Stomach (tissue), 9 donors: ENCODE data around the gene ARHGEF2. TPM values are rescaled to one million over a fixed set of nuclear protein-coding genes. Genes with fewer than 3 reads are reported as not detected.

ENCODE experiments used
- DNase-seq, 2 donors: peaks; one replicate each; pipeline versions ENCODE4 v3.0.0 to v3.0.0-alpha.2; 2013 to 2019
- H3K27ac ChIP-seq, 5 donors: fragments of 200-600 bp in 4 of 5; sonication (generic) in 4 of 5; one replicate each; pipeline ENCODE4 v1.5.1; 2013 to 2019; ENCODE audit warnings: mild to moderate bottlenecking in 1 of 5, moderate library complexity in 1 of 5
- H3K27me3 ChIP-seq, 3 donors: fragments of 200-600 bp; sonication (generic); one replicate each; pipeline ENCODE4 v1.5.1; 2017 to 2019; ENCODE audit warnings: mixed run types in 1 of 3
- H3K36me3 ChIP-seq, 4 donors: fragments of 200-600 bp; sonication (generic); 1 replicate in 3 of 4; 2 replicates in 1 of 4; pipeline ENCODE4 v1.5.1; 2016 to 2019
- H3K4me1 ChIP-seq, 4 donors: fragments of 200-600 bp; sonication (generic); one replicate each; pipeline ENCODE4 v1.5.1; 2016 to 2019
- H3K4me3 ChIP-seq, 4 donors: fragments of 200-600 bp; sonication (generic) in 3 of 4; one replicate each; pipeline ENCODE4 v1.5.1; 2016 to 2019; ENCODE audit warnings: mild to moderate bottlenecking in 1 of 4
- H3K9me3 ChIP-seq, 4 donors: fragments of 200-600 bp; sonication (generic); one replicate each; pipeline ENCODE4 v1.5.1; 2016 to 2019
- EP300 ChIP-seq: sonication (generic); formaldehyde crosslinking; IDR thresholded peaks from one replicate; pipeline ENCODE4 v1.6.1; 2017; ENCODE audit warnings: antibody characterized with exemption
- POLR2A ChIP-seq, 4 donors: fragments of 450-650 bp; IDR thresholded peaks; one replicate each; pipeline ENCODE4 v1.6.1; 2016; ENCODE audit warnings: antibody characterized with exemption in 4 of 4, control low read depth in 2 of 4, mild to moderate bottlenecking in 1 of 4, moderate library complexity in 1 of 4
- POLR2AphosphoS5 ChIP-seq, 3 donors: sonication (generic); formaldehyde crosslinking; IDR thresholded peaks; one replicate each; pipeline ENCODE4 v1.6.1; 2016; ENCODE audit warnings: antibody characterized with exemption in 3 of 3
- WGBS, 5 donors: extraction: QIAGEN DNeasy Blood & Tissue Kit in 3 of 5; methylation state at CpG; one replicate each; pipeline versions ENCODE4 v1.1.5 to v1.1.7; 2013 to 2018; 5-methylcytosine and 5-hydroxymethylcytosine counted together
- intact Hi-C: fragments of 100-400 bp; cut with DNase I; formaldehyde crosslinking; loops from one replicate; pipeline ENCODE4 v1.15.1; 2023; ENCODE audit warnings: low total_unique reads
- polyA plus RNA-seq, 3 donors: library from polyadenylated mRNA; stranded (reverse); fragments of 200-250 nt; gene quantifications; one replicate each; pipeline ENCODE4 v1.2.3, GENCODE V29; 2013
- total RNA-seq, 5 donors: library from RNA; depleted of rRNA; stranded (reverse); fragments of >200 nt; gene quantifications; one replicate each; pipeline versions ENCODE4 v1.1.0 to v1.2.3, GENCODE V29; 2014 to 2016
- TF ChIP-seq, protein P1 (sequence below), 7 experiments: fragments of 450-650 bp in 4 of 7; fragments of 200-600 bp in 3 of 7; sonication (generic) in 3 of 7; IDR thresholded peaks; one replicate each; pipeline ENCODE4 v1.5.1; 2016 to 2019; ENCODE audit warnings: antibody characterized with exemption in 7 of 7, control low read depth in 2 of 7, mild to moderate bottlenecking in 1 of 7
- donor health status: healthy with polysubstance abuse.
- donor health status: Bipolar disorder and iron deficiency.
- donor health status: healthy.

ARHGEF2 gene
- total and polyA plus RNA-seq, 8 donors = 20.4 to 376 (median 66.5) TPM

DNA sequence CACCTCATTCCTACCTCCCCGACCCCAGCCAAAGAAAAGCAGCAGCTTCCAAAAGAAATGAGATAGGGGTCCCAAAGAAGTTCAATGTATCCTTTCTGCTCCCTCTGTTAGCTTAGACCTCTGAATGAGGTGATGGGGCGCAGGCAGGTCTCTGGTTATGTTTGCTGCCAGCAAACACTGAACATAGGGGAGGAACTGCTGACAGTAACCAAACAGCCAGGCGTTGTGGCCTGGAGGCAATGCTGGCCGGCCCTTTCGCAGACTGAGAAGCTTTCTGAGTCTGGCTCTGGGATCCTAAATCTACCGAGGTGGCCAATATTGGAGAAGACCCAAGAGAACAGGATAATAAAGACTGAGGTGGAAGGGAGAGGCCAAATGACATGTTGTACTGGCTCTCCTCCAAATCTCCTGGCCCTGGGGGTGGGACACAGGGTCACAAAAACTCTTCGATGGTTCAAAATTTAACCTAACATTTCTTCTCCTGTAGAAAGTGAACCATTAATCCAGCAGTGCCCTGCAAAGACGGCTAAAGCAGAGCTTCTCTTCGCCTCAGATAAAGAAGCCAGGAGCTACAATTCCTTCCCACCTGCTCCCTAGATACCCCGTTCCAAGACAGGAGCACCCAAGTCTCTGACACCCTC, 22.8 kb upstream of the ARHGEF2 start:
- Histone ChIP-seq H3K27ac (peak overlapping the region; percentile 61 to 78 (median 68)), H3K4me3 (peak overlapping the region in 3 of 4 donors; percentile 15 to 38 (median 17))
- peak in 1 of 2 donors; percentile 62 for DNase-seq

GRCh38 chr1:155999964-156000363, 21.6 kb upstream of the ARHGEF2 start:
- Histone ChIP-seq H3K36me3 (no peaks in the 10 kb centered on the region), H3K27ac (no peak overlapping the region), H3K27me3 (no peaks in the 10 kb centered on the region), H3K9me3 (no peaks in the 10 kb centered on the region), H3K4me3 (no peak overlapping the region), H3K4me1 (peaks cover 0 to 18% (median 16%) of the 10 kb centered on the region in 4 donors)
- intact Hi-C loops = no loop called here
- TF ChIP-seq POLR2AphosphoS5 (IDR thresholded peaks at IDR 0.05) = no peak
- TF ChIP-seq EP300 = no peak
- no peak for TF ChIP-seq POLR2A (IDR thresholded peaks at IDR 0.05)
- TF ChIP-seq, protein P1, sequence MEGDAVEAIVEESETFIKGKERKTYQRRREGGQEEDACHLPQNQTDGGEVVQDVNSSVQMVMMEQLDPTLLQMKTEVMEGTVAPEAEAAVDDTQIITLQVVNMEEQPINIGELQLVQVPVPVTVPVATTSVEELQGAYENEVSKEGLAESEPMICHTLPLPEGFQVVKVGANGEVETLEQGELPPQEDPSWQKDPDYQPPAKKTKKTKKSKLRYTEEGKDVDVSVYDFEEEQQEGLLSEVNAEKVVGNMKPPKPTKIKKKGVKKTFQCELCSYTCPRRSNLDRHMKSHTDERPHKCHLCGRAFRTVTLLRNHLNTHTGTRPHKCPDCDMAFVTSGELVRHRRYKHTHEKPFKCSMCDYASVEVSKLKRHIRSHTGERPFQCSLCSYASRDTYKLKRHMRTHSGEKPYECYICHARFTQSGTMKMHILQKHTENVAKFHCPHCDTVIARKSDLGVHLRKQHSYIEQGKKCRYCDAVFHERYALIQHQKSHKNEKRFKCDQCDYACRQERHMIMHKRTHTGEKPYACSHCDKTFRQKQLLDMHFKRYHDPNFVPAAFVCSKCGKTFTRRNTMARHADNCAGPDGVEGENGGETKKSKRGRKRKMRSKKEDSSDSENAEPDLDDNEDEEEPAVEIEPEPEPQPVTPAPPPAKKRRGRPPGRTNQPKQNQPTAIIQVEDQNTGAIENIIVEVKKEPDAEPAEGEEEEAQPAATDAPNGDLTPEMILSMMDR (IDR thresholded peaks at IDR 0.05) = no peak
- no peak for DNase-seq
- WGBS, 5 donors = 82 to 98% (median 85%) methylated on average over 1 of the region's 1 CpG

More for the DNA sequence above, 22.8 kb upstream of the ARHGEF2 start:
- H3K27me3 ChIP-seq = no peaks in the 10 kb centered on the region
- H3K4me1 ChIP-seq = peaks cover 0 to 19% (median 17%) of the 10 kb centered on the region in 4 donors
- 33 to 56% (median 41%) methylated on average over 10 of the region's 10 CpGs for WGBS, 5 donors
- no peaks in the 10 kb centered on the region for H3K9me3 ChIP-seq
- H3K36me3 ChIP-seq = no peaks in the 10 kb centered on the region
- no peak for TF ChIP-seq POLR2A (IDR thresholded peaks at IDR 0.05)
- TF ChIP-seq, protein P1 (IDR thresholded peaks at IDR 0.05) = no peak
- TF ChIP-seq POLR2AphosphoS5 (IDR thresholded peaks at IDR 0.05) = peak in 1 of 3 donors; percentile 10
- TF ChIP-seq EP300 = no peak
- intact Hi-C loops = no loop called here

- H3K4me3 ChIP-seq = no peak overlapping the region
- H3K9me3 ChIP-seq = no peaks in the 10 kb centered on the region
- H3K4me1 ChIP-seq = peaks cover 0 to 6% (median 5%) of the 10 kb centered on the region in 4 donors
- 45 to 59% (median 53%) methylated on average over 2 of the region's 2 CpGs for WGBS, 5 donors
- H3K27ac ChIP-seq = no peak overlapping the region
- no peaks in the 10 kb centered on the region for H3K27me3 ChIP-seq
- H3K36me3 ChIP-seq = no peaks in the 10 kb centered on the region
- TF ChIP-seq POLR2AphosphoS5 (IDR thresholded peaks at IDR 0.05) (no peak), POLR2A (IDR thresholded peaks at IDR 0.05) (no peak), EP300 (no peak)
- TF ChIP-seq, protein P1 (IDR thresholded peaks at IDR 0.05) = no peak
- intact Hi-C loops = no loop called here
- DNase-seq = no peak
These were observed 17.8 kb upstream of the ARHGEF2 start for GRCh38 chr1:155996166-155996565.

DNA sequence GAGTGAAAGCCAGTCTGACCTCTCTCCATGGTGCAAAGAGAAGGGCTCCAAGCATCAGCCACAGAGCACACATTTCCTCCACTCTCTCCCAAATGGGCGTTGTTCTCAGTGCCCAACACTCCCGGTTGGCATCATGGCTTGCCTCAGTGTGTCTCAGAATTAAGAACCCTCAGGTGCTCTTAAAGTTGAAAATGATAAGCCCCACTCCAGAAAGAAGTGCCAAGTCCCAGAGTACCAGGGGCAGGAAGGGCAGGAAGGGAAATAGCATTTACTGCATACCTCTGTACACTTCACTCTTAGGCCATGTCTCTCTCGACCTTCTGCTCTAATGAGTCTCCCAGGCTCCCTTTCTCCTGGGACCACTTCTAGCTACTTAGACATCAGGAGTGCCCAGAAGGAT, 15.2 kb upstream of the ARHGEF2 start:
- intact Hi-C loops = loop anchor here (5.0 kb wide), 1 partner anchor 51 kb away; the partner anchor contains the start of gene RXFP4
- peaks cover 0 to 29% (median 11%) of the 10 kb centered on the region in 4 donors for H3K4me1 ChIP-seq
- no peaks in the 10 kb centered on the region for H3K9me3 ChIP-seq
- peaks cover 0 to 4% (median 0%) of the 10 kb centered on the region in 4 donors for H3K36me3 ChIP-seq
- no peak overlapping the region for H3K27ac ChIP-seq
- no peaks in the 10 kb centered on the region for H3K27me3 ChIP-seq
- TF ChIP-seq, protein P1 (IDR thresholded peaks at IDR 0.05) = no peak
- TF ChIP-seq POLR2A (IDR thresholded peaks at IDR 0.05) = no peak
- TF ChIP-seq POLR2AphosphoS5 (IDR thresholded peaks at IDR 0.05) = no peak
- TF ChIP-seq EP300 = no peak
- WGBS, 5 donors = 72 to 88% (median 77%) methylated on average over 3 of the region's 3 CpGs
- no peak for DNase-seq
- H3K4me3 ChIP-seq = no peak overlapping the region
